Stimulated activated CD4-positive, alpha-beta T cell treated with anti-CD3 and anti-CD28 coated beads, Interleukin-1b, Interleukin-23, amount 100 ng/mL, for 4 hours (primary cell): ENCODE data around the gene EBF3.

Experiments used
- DNase-seq, 2 donors: peaks; one replicate each; pipeline ENCODE4 v3.0.0-alpha.2; 2020; ENCODE audit warnings: low read depth in 2 of 2

EBF3 gene

GRCh38 chr10:129971381-129972144 lies 7.5 kb upstream of the EBF3 start:
- no peak for DNase-seq

GRCh38 chr10:129970465-129971364 lies 6.6 kb upstream of the EBF3 start:
- no peak for DNase-seq

GRCh38 chr10:129969911-129970464 lies 5.9 kb upstream of the EBF3 start:
- no peak for DNase-seq

GRCh38 chr10:129969184-129969910 lies 5.3 kb upstream of the EBF3 start:
- DNase-seq: no peak

GRCh38 chr10:129968853-129969183 lies 4.7 kb upstream of the EBF3 start:
- DNase-seq: no peak

- no peak for DNase-seq
These were observed 4.2 kb upstream of the EBF3 start for GRCh38 chr10:129968020-129968852.

- DNase-seq: no peak
These were observed 3.5 kb upstream of the EBF3 start for GRCh38 chr10:129967579-129968019.

GRCh38 chr10:129966889-129967578 lies 3.0 kb upstream of the EBF3 start:
- no peak for DNase-seq

- DNase-seq: no peak
These were observed 2.4 kb upstream of the EBF3 start for GRCh38 chr10:129966370-129966888.

GRCh38 chr10:129965959-129966358 lies 1.9 kb upstream of the EBF3 start:
- no peak for DNase-seq

- no peak for DNase-seq
These were observed 1.3 kb upstream of the EBF3 start for GRCh38 chr10:129965425-129965808.

GRCh38 chr10:129964611-129965424 lies 744 bp upstream of the EBF3 start:
- no peak for DNase-seq

- no peak for DNase-seq
These were observed 1.0 kb downstream of the EBF3 start for GRCh38 chr10:129962872-129963640.

- DNase-seq: no peak
These were observed 1.8 kb downstream of the EBF3 start for GRCh38 chr10:129962031-129962871.

GRCh38 chr10:129961157-129961701 lies 2.8 kb downstream of the EBF3 start:
- no peak for DNase-seq

- no peak for DNase-seq
These were observed 3.5 kb downstream of the EBF3 start for GRCh38 chr10:129960481-129961156.
